Lung (tissue), 12 donors: Measurements from ENCODE around the gene C12orf60. TPM values are rescaled to one million over a fixed set of nuclear protein-coding genes. Genes with fewer than 3 reads are reported as not detected.

Experiments used
- ATAC-seq: fragments of 200-7000 bp; cut with Tn5 transposase; one replicate; pipeline ENCODE4 v1.9.1; 2020; ENCODE audit warnings: moderate number of reproducible peaks; ENCODE audit not compliant: insufficient read depth, low FRiP score
- DNase-seq, 3 donors: peaks; one replicate each; pipeline ENCODE4 v3.0.0-alpha.2; 2013 to 2017
- H3K27ac ChIP-seq, 2 donors: one replicate each; pipeline ENCODE4 v1.5.1; 2013; ENCODE audit warnings: mild to moderate bottlenecking in 2 of 2, moderate library complexity in 2 of 2, control low read depth in 1 of 2, inconsistent platforms in 1 of 2, low read depth in 1 of 2, low read length in 1 of 2
- H3K27me3 ChIP-seq, 3 donors: one replicate each; pipeline ENCODE4 v1.5.1; 2013; ENCODE audit warnings: low read length in 2 of 3; ENCODE audit not compliant: control insufficient read depth in 3 of 3, insufficient read depth in 3 of 3
- H3K36me3 ChIP-seq, 4 donors: one replicate each; pipeline ENCODE4 v1.5.1; 2013; ENCODE audit warnings: low read length in 4 of 4, mild to moderate bottlenecking in 1 of 4, moderate library complexity in 1 of 4; ENCODE audit not compliant: control insufficient read depth in 4 of 4, insufficient read depth in 4 of 4
- H3K4me1 ChIP-seq, 5 donors: one replicate each; pipeline ENCODE4 v1.5.1; 2013; ENCODE audit warnings: low read length in 5 of 5, mild to moderate bottlenecking in 2 of 5, moderate library complexity in 1 of 5; ENCODE audit not compliant: control insufficient read depth in 5 of 5, insufficient read depth in 5 of 5
- H3K4me3 ChIP-seq: one replicate; pipeline ENCODE4 v1.5.1; 2013; ENCODE audit warnings: mild to moderate bottlenecking, control low read depth, moderate library complexity
- H3K9ac ChIP-seq, 2 donors: one replicate each; pipeline ENCODE4 v1.5.1; 2013; ENCODE audit warnings: low read length in 2 of 2, control low read depth in 1 of 2; ENCODE audit not compliant: insufficient read depth in 1 of 2
- H3K9me3 ChIP-seq, 4 donors: one replicate each; pipeline ENCODE4 v1.5.1; 2013; ENCODE audit warnings: low read length in 3 of 4, mild to moderate bottlenecking in 1 of 4, moderate library complexity in 1 of 4; ENCODE audit not compliant: control insufficient read depth in 4 of 4, insufficient read depth in 3 of 4
- WGBS, 2 donors: extraction: QIAGEN DNeasy Blood & Tissue Kit; methylation state at CpG; one replicate each; pipeline ENCODE4 v1.1.7; 2013; 5-methylcytosine and 5-hydroxymethylcytosine counted together
- polyA plus RNA-seq, 2 donors: library from polyadenylated mRNA; stranded (reverse); fragments of 200-250 nt; gene quantifications; one replicate each; pipeline ENCODE4 v1.2.1, GENCODE V29; 2013
- total RNA-seq, 2 donors: library from RNA; depleted of rRNA in 1 of 2; stranded (reverse); fragments of >200 nt in 1 of 2; gene quantifications; one replicate each; pipeline ENCODE4 v1.2.1, GENCODE V29; 2014 to 2021
- TF ChIP-seq, protein P1 (sequence below): IDR thresholded peaks from 2 replicates; pipeline ENCODE4 v1.5.1; 2012; ENCODE audit warnings: mild to moderate bottlenecking; ENCODE audit errors: control extremely low read depth, extremely low read depth
- donor health status: control.
- donor health status: control.
- donor health status: Bipolar disorder and iron deficiency.
- donor health status: healthy.
- donor health status: DM: yes; HTN: yes; CAD: no.

The C12orf60 gene
- total and polyA plus RNA-seq, 4 donors = 0.55 to 2.4 (median 0.79) TPM

GRCh38 chr12:14868916-14869506 lies 65.5 kb downstream of the C12orf60 start:
- peaks cover 0 to 4% (median 0%) of the 10 kb centered on the region in 5 donors for H3K4me1 ChIP-seq
- TF ChIP-seq, protein P1, sequence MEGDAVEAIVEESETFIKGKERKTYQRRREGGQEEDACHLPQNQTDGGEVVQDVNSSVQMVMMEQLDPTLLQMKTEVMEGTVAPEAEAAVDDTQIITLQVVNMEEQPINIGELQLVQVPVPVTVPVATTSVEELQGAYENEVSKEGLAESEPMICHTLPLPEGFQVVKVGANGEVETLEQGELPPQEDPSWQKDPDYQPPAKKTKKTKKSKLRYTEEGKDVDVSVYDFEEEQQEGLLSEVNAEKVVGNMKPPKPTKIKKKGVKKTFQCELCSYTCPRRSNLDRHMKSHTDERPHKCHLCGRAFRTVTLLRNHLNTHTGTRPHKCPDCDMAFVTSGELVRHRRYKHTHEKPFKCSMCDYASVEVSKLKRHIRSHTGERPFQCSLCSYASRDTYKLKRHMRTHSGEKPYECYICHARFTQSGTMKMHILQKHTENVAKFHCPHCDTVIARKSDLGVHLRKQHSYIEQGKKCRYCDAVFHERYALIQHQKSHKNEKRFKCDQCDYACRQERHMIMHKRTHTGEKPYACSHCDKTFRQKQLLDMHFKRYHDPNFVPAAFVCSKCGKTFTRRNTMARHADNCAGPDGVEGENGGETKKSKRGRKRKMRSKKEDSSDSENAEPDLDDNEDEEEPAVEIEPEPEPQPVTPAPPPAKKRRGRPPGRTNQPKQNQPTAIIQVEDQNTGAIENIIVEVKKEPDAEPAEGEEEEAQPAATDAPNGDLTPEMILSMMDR = no peak
- WGBS, 2 donors = 91 to 98% methylated on average over 3 of the region's 3 CpGs
- no peak overlapping the region for H3K27ac ChIP-seq
- no peaks in the 10 kb centered on the region for H3K27me3 ChIP-seq
- peaks cover 0 to 5% (median 2%) of the 10 kb centered on the region in 4 donors for H3K9me3 ChIP-seq
- no peak for DNase-seq
- H3K9ac ChIP-seq = no peak overlapping the region
- H3K4me3 ChIP-seq = no peak overlapping the region
- H3K36me3 ChIP-seq = no peaks in the 10 kb centered on the region
- ATAC-seq = no peak

DNA sequence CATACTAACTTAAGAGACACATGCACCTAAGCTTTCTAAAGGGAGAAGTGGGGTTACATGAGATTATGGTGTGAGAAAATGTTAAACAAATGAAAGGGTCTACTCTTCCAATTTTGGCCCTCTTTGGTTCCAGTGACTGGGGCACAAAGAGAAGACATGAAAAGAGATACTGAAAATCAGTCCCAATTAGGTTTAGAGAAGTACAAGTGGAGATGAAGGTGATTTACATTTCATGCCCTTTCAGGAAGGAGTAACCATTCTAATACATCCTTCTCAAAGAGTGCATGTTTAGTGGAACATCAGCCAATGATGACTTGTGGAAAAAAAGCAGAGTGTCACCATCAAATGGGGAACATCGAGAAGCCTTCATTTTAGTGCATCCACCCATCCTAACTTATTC lies 67.8 kb downstream of the C12orf60 start:
- H3K4me3 ChIP-seq = no peak overlapping the region
- H3K36me3 ChIP-seq = no peaks in the 10 kb centered on the region
- ATAC-seq (no peak), DNase-seq (no peak)
- peaks cover 0 to 5% (median 2%) of the 10 kb centered on the region in 4 donors for H3K9me3 ChIP-seq
- H3K27me3 ChIP-seq = no peaks in the 10 kb centered on the region
- peaks cover 0 to 4% (median 0%) of the 10 kb centered on the region in 5 donors for H3K4me1 ChIP-seq
- H3K9ac ChIP-seq = no peak overlapping the region
- TF ChIP-seq, protein P1 = no peak
- no peak overlapping the region for H3K27ac ChIP-seq
- WGBS, 2 donors = 95 to 97% methylated on average over 1 of the region's 1 CpG

DNA sequence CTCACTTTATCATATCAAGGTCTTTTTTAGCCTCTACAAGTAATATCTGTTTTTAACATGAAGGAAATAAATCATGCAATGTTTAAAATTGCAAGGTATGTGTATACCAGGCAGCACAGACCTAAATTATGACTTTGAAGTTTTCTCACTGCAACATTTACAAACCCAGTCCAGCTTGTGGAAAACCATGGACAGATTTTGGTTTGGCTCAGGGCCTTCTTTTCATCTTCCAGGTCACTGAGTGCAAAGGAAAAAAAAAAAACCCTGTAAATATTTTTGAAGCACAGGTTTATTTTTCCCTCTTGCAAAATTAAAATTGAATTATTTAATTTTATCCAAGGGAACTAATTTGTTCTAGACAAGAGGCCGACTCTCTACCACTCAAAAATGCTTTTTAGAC lies 68.4 kb downstream of the C12orf60 start:
- Histone ChIP-seq H3K36me3 (no peaks in the 10 kb centered on the region), H3K9me3 (peaks cover 0 to 4% (median 2%) of the 10 kb centered on the region in 4 donors), H3K4me1 (peaks cover 0 to 4% (median 0%) of the 10 kb centered on the region in 5 donors), H3K4me3 (no peak overlapping the region), H3K27ac (no peak overlapping the region), H3K9ac (no peak overlapping the region), H3K27me3 (no peaks in the 10 kb centered on the region)
- TF ChIP-seq, protein P1 = no peak
- ATAC-seq (no peak), DNase-seq (no peak)
- 85 to 88% methylated on average over 1 of the region's 1 CpG for WGBS, 2 donors
